ENCODE results near the gene LAMP5. TPM values are rescaled to one million over a fixed set of nuclear protein-coding genes. Genes with fewer than 3 reads are reported as not detected.

LAMP5 gene
- total RNA-seq, 1 donor from 2014 or later, result not detected

GRCh38 chr20:9491324-9491723, 23.1 kb upstream of the LAMP5 start:
- H3K9me3 Mint-ChIP-seq (ENCODE audit: unreplicated experiment), result no peaks in the 10 kb centered on the region

GRCh38 chr20:9492067-9492466, 22.3 kb upstream of the LAMP5 start:
- Mint-ChIP-seq H3K36me3 (ENCODE audit: unreplicated experiment) (no peaks in the 10 kb centered on the region), H3K4me1 (ENCODE audit: low read depth, unreplicated experiment) (peaks cover 4% of the 10 kb centered on the region), H3K4me3 (ENCODE audit: unreplicated experiment) (no peak overlapping the region), H3K9me3 (ENCODE audit: unreplicated experiment) (no peaks in the 10 kb centered on the region), H3K27me3 (ENCODE audit: unreplicated experiment) (no peaks in the 10 kb centered on the region), H3K27ac (ENCODE audit: unreplicated experiment) (no peak overlapping the region)
- no peak for TF ChIP-seq CTCF (IDR thresholded peaks at IDR 0.05; ENCODE audit: partially characterized antibody, unreplicated experiment)
- no peak for DNase-seq

More at GRCh38 chr20:9491324-9491723, 23.1 kb upstream of the LAMP5 start:
- Mint-ChIP-seq H3K27ac (ENCODE audit: unreplicated experiment) (no peak overlapping the region), H3K4me3 (ENCODE audit: unreplicated experiment) (no peak overlapping the region), H3K4me1 (ENCODE audit: low read depth, unreplicated experiment) (peaks cover 4% of the 10 kb centered on the region), H3K36me3 (ENCODE audit: unreplicated experiment) (no peaks in the 10 kb centered on the region), H3K27me3 (ENCODE audit: unreplicated experiment) (peaks cover 3% of the 10 kb centered on the region)
- no peak for TF ChIP-seq CTCF (IDR thresholded peaks at IDR 0.05; ENCODE audit: partially characterized antibody, unreplicated experiment)
- DNase-seq, result no peak

- Mint-ChIP-seq H3K4me3 (ENCODE audit: unreplicated experiment) (no peak overlapping the region), H3K4me1 (ENCODE audit: low read depth, unreplicated experiment) (no peaks in the 10 kb centered on the region), H3K27me3 (ENCODE audit: unreplicated experiment) (no peaks in the 10 kb centered on the region), H3K36me3 (ENCODE audit: unreplicated experiment) (no peaks in the 10 kb centered on the region), H3K9me3 (ENCODE audit: unreplicated experiment) (no peaks in the 10 kb centered on the region), H3K27ac (ENCODE audit: unreplicated experiment) (no peak overlapping the region)
- TF ChIP-seq CTCF (IDR thresholded peaks at IDR 0.05; ENCODE audit: partially characterized antibody, unreplicated experiment), result no peak
- no peak for DNase-seq
Measured at GRCh38 chr20:9493803-9494202, 20.6 kb upstream of the LAMP5 start.

GRCh38 chr20:9495701-9496100, 18.7 kb upstream of the LAMP5 start:
- H3K27ac Mint-ChIP-seq (ENCODE audit: unreplicated experiment), result no peak overlapping the region
- TF ChIP-seq CTCF (IDR thresholded peaks at IDR 0.05; ENCODE audit: partially characterized antibody, unreplicated experiment), result no peak
- H3K4me3 Mint-ChIP-seq (ENCODE audit: unreplicated experiment), result no peak overlapping the region
- no peaks in the 10 kb centered on the region for H3K27me3 Mint-ChIP-seq (ENCODE audit: unreplicated experiment)
- DNase-seq, result no peak
- H3K9me3 Mint-ChIP-seq (ENCODE audit: unreplicated experiment), result no peaks in the 10 kb centered on the region
- no peaks in the 10 kb centered on the region for H3K4me1 Mint-ChIP-seq (ENCODE audit: low read depth, unreplicated experiment)
- H3K36me3 Mint-ChIP-seq (ENCODE audit: unreplicated experiment), result no peaks in the 10 kb centered on the region

GRCh38 chr20:9496155-9496554, 18.2 kb upstream of the LAMP5 start:
- H3K27me3 Mint-ChIP-seq (ENCODE audit: unreplicated experiment), result no peaks in the 10 kb centered on the region
- no peak for DNase-seq
- H3K27ac Mint-ChIP-seq (ENCODE audit: unreplicated experiment), result no peak overlapping the region
- H3K4me3 Mint-ChIP-seq (ENCODE audit: unreplicated experiment), result no peak overlapping the region
- no peaks in the 10 kb centered on the region for H3K4me1 Mint-ChIP-seq (ENCODE audit: low read depth, unreplicated experiment)
- no peaks in the 10 kb centered on the region for H3K36me3 Mint-ChIP-seq (ENCODE audit: unreplicated experiment)
- no peaks in the 10 kb centered on the region for H3K9me3 Mint-ChIP-seq (ENCODE audit: unreplicated experiment)
- no peak for TF ChIP-seq CTCF (IDR thresholded peaks at IDR 0.05; ENCODE audit: partially characterized antibody, unreplicated experiment)
